AG20443 (cell line): ENCODE data around the gene CLIC1.

Experiments used
- DNase-seq: peaks from one replicate; pipeline ENCODE4 v3.0.0; 2012; ENCODE audit warnings: low spot score, mixed read lengths

The CLIC1 gene

DNA sequence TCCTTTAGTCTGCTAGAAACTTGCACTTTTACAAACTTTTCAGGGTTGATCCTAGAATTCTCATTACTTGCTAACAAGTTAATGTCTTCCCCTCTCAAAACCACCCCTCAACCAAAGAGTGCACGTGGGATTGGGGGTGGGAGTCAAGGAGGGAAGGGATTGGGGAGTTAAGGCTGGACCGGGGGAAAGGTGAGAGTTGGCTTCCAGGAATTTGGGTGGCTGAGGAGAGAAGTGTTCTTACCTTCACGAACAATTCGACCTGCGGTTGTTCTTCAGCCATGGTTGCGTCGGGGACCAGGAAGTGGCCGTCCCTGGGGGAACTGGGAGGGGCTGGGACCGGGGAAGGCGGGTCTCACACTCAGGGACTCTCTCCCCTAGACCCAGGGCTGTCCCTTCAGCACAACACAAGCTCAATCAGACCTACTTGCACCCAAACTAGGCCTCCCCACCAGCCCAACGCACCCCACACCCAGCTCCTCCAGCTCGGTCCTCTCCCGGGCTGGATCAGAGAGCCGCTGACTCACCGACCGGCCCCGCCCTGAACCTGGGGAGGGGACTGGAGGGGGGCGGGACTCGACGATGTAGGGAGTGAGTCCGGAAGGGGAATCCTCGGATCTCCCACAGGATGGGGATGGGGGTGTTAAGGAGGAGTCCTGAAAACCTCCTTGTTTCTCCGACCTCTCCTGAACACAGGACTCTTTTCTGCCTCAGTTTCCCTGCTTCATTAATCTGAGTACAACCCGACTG, at the start of gene CLIC1:
CLIC1 (minus strand) TSS at position 510 of the 747 bp plus-strand sequence; CDS start at position 280, 230 bp downstream.
- DNase-seq = peak; percentile 90

DNA sequence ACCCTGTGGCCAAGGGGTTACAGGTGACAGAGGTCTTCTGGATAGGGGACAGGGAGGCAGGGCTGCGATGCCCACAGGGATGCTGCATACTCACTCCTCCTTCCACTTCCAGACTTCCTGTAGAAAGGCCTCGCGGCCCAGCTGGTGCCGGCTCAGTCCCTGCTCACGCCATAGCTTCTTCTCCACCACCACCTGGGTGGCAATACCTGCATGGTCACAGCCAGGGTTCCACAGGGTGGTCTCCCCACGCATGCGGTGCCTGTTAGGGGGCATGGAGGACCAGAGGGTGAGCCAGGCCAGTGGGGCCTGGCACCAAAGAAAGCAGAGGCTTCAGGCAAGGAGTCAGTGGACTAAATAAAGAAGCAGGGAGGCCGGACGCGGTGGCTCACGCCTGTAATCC, 49.1 kb upstream of the CLIC1 start:
- peak; percentile 2 for DNase-seq

DNA sequence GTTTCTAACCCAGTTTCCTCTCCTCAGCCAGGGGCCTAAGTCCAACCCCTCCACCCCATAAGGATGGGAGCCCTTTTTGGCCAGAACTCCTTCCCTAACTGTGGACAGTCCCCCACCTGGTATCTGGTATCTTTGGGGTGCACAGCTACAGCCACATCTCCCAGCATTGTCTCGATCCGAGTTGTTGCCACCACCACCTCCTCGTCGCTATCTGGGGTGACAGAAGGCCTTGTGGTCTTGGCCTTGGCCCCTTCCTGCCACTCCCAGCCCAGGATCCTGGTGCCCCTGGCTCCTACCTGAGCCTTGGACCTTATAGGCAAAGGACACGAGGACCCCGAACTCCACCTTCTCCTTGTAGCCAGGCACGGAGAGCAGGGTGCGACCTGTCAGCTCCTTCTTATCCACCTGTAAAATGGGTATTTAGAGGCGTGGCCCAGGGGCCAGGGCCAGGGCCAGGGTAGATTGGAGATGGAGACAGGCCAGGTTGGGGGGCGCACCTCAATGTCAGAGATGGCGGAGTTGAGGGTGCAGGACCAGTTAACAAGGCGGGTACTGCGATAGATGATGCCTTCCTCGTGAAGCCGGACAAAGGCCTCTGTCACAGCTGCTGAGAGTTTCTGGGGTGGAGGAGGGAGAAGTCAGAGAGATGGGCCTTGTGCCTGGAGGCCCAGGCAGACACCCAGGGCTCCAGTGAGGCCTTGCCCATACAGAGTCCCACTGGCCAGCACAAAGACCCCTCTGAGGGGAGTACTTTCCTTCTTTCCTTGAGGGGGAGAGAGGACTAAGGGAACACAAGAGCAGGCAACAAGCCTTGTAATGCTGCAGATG, 48.0 kb upstream of the CLIC1 start:
- no peak for DNase-seq

DNA sequence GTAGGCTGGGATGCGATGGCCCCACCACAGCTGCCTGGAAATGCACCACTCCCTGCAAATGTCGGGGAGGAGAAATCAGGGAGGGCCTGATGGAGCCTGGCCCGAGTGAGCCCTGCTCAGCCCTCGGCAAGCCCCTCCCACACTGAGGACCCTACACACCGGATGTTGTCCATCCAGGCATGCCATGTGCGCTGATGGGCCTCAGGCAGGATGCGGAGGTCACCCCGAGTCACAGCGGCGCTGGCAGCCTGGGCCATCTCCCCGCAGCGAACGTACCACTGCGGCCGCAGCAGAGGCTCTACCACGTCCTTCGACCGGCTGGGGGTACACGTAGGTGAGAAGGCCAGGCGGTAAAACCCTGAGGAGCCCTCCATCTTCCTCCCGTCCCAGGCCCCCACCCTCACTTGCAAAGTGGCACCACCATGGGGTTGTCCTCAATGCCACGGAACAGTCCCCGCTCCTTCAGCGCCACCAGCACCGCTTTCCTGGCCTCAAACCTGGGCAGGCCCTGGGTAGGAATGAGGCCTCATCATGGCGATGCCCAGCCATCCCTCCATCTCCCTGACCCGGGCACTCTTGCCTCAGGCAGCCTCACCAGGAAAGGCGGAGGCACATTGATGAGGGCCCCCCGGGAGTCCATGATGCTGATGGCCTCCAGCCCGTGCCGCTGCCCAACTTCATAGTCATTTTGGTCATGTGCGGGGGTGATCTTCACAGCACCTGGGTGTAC, 46.0 kb upstream of the CLIC1 start:
- DNase-seq = no peak

DNA sequence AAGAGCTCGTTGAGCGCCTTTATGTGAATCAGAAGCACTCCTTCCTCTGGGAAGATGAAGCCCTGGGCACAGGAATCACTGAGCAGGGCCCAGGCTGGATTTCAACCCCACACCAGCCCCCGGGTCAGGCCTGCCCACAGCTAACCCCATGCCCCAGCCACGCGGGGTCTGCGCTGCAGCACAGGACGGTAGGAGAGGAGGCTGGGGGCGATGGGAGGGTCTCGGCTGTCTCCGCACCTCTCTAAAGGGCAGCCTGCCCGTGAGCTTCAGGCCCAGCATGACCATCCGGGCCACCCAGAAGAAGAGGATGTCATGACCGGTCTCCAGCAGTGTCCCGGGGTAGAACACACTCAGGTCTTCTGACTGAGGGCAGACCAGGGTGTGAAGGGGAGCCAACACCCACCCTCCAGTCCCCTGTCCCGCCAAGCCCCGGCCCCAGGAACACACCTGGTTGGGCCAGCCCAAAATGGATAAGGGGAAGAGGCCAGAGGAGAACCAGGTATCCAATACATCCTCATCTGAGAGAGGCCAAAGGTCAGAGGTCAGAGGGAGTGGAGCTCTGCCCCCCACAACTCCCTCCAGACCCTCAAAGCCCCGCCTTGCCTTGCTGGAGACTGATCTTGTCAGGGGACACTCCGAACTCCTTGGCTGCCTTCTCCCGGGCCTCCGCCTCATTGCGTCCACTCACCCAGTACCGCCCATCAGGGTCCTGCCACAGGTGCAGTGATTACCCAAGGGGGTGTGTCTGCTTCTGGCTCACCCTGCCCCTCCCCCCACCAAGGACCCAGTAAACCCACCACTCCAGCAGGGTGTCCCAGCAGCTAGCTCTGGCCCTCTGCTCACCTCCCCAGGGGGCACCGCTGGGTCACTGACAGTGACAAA, 45.2 kb upstream of the CLIC1 start:
- DNase-seq = no peak

DNA sequence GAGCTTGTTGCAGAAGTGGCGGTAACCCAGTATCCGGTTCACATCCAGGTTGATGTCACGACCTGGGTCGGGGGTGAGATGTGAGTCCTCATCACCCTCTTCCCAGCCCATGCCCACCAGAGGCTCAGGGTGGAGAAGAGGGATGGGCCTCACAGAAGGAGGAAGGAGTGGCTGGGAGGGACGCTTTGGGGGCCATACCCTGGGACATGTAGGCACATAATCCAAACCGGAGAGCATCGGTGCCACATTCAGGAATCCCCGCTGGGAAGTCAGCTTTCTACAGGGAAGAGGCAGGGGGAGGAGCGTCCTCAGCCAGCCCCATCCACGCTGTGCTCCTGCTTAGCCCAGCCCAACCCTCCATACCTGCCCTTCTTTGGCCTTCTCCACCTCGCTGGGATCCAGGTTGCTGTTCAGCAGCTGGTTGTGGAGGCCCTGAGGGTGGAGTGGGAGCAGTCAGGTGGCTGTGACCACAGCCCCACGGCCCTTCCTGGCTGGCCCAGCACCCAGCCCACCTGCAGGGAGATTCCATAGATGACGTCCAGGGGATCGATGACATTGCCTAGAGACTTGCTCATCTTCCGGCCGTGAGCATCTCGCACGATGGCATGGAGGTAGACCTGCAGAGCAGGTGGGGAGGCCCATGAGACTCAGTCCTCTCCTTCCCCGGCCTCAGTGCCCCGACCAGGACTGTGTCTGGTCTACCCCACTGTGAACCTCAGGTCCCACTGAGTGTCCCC, 44.3 kb upstream of the CLIC1 start:
- no peak for DNase-seq

DNA sequence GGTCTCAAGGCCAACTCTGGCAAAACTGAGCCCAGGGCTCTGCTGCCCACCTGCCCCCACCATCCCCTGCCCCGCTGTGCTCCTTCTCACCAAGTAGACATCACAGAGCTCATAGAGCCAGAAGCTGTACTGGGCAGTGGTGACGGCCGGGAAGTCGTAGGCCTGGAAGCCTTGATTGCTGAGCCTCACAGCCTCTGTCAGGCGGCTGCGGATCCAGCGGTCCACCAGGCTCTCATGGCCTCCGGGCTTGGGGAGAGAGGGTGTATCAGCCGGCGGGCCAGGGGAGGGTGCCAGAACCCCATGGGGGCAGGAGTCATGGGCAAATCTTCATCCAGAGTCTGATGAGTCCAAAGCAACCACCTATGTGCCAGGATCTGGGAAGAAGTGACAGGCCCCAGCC, 43.6 kb upstream of the CLIC1 start:
- no peak for DNase-seq

DNA sequence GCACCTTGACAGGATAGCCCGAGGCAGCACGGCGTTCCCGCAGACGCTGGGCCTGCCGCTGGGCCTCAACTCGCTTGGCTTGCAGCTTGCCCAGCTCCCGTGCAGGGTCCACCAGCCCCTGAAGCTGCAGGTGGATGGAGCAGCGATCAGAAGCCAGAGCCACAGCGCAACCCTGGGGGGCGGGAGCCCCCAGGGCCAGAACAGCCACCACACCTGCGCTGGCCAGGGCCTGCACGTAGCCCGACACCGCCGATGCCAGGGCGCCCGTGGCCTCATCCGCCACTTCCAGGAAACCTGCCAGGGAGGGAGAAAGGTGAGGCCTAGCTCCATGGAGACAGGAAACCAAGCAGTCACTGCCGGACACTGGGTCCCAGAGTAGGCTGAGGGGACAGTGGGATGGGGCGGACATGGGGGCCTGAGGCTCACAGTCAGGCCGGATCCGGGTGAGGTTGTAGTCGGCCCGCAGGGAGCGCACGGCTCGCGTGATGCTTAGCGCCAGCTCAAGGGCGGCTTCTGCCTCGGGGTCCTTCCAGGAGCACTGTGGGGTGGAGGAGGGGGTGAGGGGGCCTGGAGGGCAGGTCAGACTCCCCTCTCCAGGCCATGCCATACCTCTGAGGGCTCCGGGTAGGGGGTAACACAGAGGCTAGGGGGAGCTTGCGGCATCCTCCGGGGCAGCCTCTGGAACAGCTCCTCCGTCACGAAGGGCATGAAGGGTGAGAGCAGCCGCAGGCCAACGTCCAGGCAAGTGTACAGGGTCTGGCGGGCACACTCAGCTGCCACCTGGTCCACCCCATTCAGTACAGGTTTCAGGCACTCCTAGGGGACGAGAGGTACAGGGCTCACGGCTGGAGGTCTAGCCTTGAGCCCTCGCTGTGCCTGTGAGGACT, 42.9 kb upstream of the CLIC1 start:
- DNase-seq = no peak

DNA sequence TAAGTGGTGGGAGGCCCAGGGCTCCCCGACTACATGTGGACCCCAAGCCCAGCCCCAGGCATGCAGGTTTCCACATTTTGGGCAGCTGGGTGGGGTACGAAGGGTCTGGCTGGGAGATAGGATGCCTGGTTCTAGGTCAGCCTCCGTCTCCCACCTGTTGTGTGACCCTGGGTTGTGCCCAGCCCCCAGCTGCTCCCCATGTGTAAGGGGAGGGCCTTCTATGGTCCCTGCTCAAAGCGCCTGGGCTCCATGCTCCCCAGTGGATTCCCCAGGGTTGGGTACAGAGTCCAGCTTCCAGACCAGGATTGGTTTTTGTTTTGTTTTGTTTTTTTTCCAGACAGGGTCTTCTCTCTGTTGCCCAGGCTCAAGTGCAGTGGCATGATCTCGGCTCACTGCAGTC, 41.9 kb upstream of the CLIC1 start:
- no peak for DNase-seq

DNA sequence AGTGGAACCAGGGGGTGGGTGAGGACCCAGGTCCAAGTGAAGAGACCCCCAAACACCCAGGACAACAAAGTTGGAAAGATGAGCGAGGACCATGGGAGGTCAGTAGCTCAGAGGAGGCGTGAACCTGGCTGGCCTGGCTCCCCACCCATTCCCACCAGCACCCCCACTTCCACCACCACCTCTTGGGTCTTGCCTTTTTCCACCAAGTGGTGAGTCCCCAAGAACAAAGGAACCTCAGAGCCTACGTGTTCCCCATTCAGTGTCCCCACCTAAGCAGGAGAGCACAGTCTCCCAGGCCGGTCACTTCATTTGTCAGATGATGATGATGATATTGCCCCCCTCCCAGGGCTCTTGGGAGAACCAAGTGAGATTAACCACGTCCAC, 41.3 kb upstream of the CLIC1 start:
- no peak for DNase-seq

DNA sequence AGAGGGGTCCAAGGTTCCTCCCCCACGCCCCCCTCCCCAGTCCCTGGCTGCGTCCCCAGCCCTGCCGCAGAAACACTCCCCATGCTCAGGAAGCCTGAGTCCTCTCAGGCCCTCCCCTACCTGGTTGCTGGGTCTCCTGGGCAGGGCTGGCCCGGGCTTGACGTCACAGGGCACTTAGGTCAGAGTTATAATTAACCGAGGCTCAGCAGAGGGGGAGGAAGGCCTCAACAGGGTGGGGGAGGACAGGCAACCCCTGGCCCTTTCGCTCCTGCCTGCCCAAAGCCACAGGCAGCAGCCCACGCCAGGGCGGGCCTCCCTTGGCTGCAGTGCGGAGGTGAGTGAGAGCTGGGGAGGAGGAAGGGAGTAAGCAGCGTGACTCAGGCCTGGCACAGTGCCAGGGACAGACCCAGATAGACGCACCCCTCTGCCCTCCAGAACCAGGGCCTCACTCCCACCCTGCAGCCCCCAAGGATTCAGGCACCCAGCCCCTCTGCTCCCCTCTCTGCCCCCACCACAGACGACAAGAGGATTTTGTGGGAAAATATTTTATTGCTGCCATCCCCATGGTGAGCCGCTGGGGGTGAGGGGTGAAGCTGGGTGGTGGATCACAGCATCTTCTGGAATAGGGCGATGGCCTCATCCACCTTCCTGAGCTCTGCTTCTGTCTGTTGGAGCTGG, 40.8 kb upstream of the CLIC1 start, which contains the start of gene VWA7:
VWA7 (minus strand) TSS at position 340 of the 678 bp plus-strand sequence. CDS start 549 bp downstream, outside the sequence.
- DNase-seq = peak; percentile 85

DNA sequence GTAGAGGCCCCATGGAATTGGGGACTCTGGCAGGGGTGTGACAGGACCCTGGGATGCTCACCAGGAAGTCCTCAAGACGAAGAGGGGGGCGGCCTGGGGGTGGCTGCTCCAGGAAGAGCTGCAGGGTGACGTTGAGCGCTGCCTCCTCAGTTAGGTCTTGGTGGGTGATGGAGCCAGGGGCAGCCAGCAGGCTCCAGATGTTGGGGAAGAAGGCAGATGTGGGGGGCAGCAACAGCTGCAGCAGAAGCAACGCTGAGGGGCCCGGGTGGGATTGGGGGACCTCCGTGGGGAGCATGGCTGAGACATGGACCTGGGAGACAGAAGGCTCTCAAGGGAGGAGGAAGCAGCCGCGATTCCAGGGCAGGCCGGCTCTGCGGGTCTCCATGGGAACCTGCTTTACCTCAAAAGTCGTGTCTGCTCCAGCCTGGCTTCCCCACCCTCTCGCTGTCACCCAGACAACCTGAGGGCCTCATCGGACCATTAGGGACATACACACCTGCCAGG, 40.2 kb upstream of the CLIC1 start:
- no peak for DNase-seq

DNA sequence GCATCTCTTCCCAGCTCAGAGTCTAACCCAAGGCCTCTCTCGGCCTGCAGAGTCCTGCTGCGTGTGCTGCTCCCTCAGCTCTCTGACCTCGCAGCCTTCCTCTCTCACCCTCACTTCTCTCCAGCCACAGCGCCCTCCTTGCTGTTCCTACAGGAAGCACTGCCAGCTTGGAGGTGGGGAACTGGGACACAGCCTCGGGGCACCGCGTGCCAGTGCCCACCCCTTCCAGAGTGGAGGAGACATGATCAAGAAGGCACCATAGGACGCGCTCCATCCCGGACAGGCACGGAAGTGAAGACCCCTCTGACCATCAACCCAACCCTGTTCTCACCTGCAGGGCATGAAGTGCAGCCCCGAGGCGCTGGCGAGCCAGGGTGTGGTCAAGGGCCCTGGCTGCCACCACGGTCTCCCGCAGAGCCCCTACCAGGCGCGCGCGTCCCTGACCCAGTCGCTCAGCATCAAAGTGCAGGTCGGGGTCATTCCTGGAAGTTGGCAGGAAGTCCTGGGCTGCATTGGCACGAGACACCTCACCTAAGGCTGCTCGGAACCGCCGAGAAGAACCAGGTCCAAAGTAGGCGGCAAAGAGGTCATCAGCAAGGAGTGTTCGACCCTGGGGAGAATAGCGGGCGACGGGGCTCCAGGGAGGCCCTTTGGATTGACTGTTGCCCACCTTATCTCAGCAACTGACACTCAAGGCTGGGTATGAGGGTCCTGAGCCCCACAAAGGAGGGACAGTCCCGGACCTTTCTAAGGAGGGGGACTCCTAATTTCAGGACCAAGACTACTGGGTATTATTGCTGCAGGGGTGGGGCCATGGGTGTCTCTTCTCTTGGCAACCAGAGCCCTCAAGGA, 39.5 kb upstream of the CLIC1 start:
- DNase-seq = no peak

DNA sequence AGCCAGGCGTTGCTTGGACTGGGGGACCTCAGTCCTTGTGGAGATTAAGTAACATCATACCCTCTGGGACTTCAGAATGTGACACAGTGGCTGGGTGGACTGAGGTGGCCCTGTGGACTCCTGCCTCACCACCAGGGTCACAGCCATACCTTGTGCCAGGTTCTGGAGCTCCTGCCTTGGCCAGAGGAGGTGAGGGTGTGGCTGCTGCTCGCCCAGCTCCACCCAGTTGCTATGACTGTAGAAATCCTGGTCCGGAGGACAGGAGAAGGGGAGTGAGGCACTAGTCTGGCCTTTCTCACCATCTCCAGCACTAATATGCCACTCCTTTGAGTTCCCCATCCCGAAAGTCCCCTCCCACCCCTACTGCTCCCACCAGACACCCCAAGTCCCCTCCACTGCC, 38.9 kb upstream of the CLIC1 start:
- DNase-seq = no peak

DNA sequence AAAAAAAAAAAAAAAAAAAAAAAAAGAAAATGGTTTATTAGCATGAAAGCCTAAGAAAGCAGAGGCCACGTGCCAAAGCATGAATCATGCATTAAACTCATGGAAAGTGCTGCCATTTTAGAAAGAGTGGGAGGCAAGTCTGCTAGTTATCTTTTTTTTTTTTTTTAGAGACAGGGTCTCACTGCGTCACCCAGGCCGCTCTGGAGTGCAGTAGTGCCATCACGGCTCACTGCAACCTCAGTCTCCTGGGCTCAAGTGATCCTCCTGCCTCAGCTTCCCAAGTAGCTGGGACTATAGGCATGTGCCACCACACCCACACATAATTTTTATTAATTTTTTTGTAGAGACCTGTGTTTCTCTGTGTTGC, 35.6 kb upstream of the CLIC1 start:
- no peak for DNase-seq

DNA sequence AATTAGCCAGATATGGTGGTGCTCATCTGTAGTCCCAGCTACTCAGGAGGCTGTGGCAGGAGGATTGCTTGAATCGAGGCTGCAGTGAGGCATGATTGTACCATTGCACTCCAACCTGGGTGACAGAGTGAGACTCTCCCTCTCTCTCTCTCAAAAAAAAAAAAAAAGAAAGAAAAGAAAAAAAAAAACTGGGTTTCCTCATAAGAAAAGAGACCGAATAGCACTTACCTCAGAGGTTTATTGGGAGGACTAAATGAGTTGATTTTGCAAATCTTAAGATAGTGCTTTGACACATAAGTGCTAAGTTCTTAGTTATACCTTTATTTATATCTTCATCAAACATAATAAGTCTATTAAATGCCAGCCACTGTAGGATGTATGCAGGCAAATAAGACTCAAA, 34.5 kb upstream of the CLIC1 start:
- no peak for DNase-seq

DNA sequence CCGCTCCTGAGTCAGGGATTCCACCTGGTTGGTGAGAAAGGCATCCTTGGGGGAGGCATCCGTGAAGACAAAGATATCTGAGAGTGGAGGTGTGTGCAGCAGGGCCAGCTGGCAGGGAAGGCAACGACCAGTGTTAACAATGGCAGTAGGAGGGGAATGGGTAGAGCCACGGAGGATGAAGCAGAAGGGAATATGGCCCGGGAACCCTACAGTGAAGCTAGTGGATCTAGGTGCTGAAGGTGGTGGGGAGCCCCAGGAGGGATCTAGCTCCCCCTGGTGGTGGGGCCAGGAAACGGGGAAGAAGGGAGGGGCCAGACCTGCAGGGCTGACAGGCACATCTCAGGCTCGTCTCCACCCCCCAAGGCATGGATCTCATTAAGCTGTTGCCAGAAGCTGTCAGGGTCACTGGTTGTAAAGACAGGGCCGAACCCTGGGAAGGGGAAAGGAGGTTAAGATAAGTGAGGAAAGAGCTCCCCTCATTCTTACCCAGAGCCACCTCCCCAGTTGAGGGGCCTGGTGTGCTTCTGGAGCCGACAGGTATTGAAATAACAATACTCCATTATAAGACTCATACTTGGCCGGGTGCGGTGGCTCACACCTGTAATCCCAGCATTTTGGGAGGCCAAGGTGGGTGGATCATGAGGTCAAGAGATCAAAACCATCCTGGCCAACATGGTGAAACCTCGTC, 33.5 kb upstream of the CLIC1 start:
- DNase-seq = peak; percentile 88
